K562 treated with DMSO at 1 percent for 24 hours (cell line): ENCODE data around the gene GEMIN7. TPM values are rescaled to one million over a fixed set of nuclear protein-coding genes. Genes with fewer than 3 reads are reported as not detected.

Experiments used
- total RNA-seq: library from RNA; unstranded; fragments of 300-600 nt; gene quantifications from 2 replicates; pipeline ENCODE4 v1.2.3, GENCODE V29; 2022; ENCODE audit warnings: low read depth; ENCODE audit not compliant: insufficient read depth

The GEMIN7 gene
- 47.4 and 55.6 TPM in 2 replicates for total RNA-seq

GRCh38 chr19:45079063-45079910 is at the start of gene GEMIN7:
Gene GEMIN7, plus strand, starts transcription at chr19:45079260. Its CDS starts 10,855 bp downstream, at chr19:45090115.

GRCh38 chr19:45038931-45039893 is 39.8 kb upstream of the GEMIN7 start, which contains the start of gene CLASRP:
Gene CLASRP, plus strand, starts transcription at chr19:45039045. Its CDS starts 1,168 bp downstream, at chr19:45040213.

GRCh38 chr19:45076029-45076850 is 2.8 kb upstream of the GEMIN7 start, which contains the start of gene ZNF296:
Gene ZNF296, minus strand, starts transcription at chr19:45076478. Its CDS starts 105 bp downstream, at chr19:45076373.

GRCh38 chr19:45092747-45093678 is 14.0 kb downstream of the GEMIN7 start, which contains the start of gene PPP1R37:
Gene PPP1R37, plus strand, starts transcription at chr19:45093179. Its CDS starts 147 bp downstream, at chr19:45093326.

Other genes starting within 250 kb of the GEMIN7 start
- 136 and 143 TPM in 2 replicates for gene NECTIN2, start 233.0 kb upstream of the GEMIN7 start, total RNA-seq
- gene TOMM40, start 188.0 kb upstream of the GEMIN7 start, total RNA-seq = 105 and 129 TPM in 2 replicates
- 1,323 and 1,421 TPM in 2 replicates for gene APOE, start 173.5 kb upstream of the GEMIN7 start, total RNA-seq
- gene APOC1, start 164.7 kb upstream of the GEMIN7 start, total RNA-seq = 674 and 701 TPM in 2 replicates
- gene APOC4, start 137.0 kb upstream of the GEMIN7 start, total RNA-seq = not detected in 2 replicates
- gene APOC2, start 133.2 kb upstream of the GEMIN7 start, total RNA-seq = not detected in 2 replicates
- gene CLPTM1, start 123.9 kb upstream of the GEMIN7 start, total RNA-seq = 95.5 and 102 TPM in 2 replicates
- 36.8 and 40.3 TPM in 2 replicates for gene RELB, start 77.8 kb upstream of the GEMIN7 start, total RNA-seq
- 40.8 and 51.2 TPM in 2 replicates for gene CLASRP, start 40.2 kb upstream of the GEMIN7 start, total RNA-seq
- 8.4 and 8.7 TPM in 2 replicates for gene ZNF296, start 2.8 kb upstream of the GEMIN7 start, total RNA-seq
- 23.1 and 28.4 TPM in 2 replicates for gene PPP1R37, start 13.9 kb downstream of the GEMIN7 start, total RNA-seq
- 0.63 TPM in 1 of 2 replicates, not detected in the other for gene NKPD1, start 81.7 kb downstream of the GEMIN7 start, total RNA-seq
- 106 and 116 TPM in 2 replicates for gene TRAPPC6A, start 99.0 kb downstream of the GEMIN7 start, total RNA-seq
- gene BLOC1S3, start 99.5 kb downstream of the GEMIN7 start, total RNA-seq = 30.7 and 40.1 TPM in 2 replicates
- gene EXOC3L2, start 166.1 kb downstream of the GEMIN7 start, total RNA-seq = 25.2 and 29.4 TPM in 2 replicates
- 31.3 and 33.5 TPM in 2 replicates for gene MARK4, start 172.0 kb downstream of the GEMIN7 start, total RNA-seq
- 0.16 and 0.41 TPM in 2 replicates for gene CKM, start 243.6 kb downstream of the GEMIN7 start, total RNA-seq